Activated CD8-positive, alpha-beta memory T cell treated with anti-CD3 and anti-CD28 coated beads, Interleukin-2, amount 50 U/mL, for 4 hours (primary cell): ENCODE data around the gene CD38.
"Not testable (repeated sequence)": the region's sequence is repeated elsewhere in the genome, so short reads cannot be mapped to it uniquely, and the experiment has no call there.

ENCODE experiments used
- DNase-seq: peaks from one replicate; pipeline ENCODE4 v3.0.0-alpha.2; 2020

The CD38 gene

GRCh38 chr4:15778289-15779241 is at the start of gene CD38:
Gene CD38 (plus strand): TSS chr4:15778328. CDS start chr4:15778415, 87 bp downstream.
- peak; percentile 35 for DNase-seq

- peak; percentile 20 for DNase-seq
Observed at GRCh38 chr4:15729910-15730533, 48.1 kb upstream of the CD38 start.

- not testable (repeated sequence) for DNase-seq
Observed at GRCh38 chr4:15733061-15733460, 45.1 kb upstream of the CD38 start.

GRCh38 chr4:15735536-15735935 is 42.6 kb upstream of the CD38 start:
- DNase-seq = no peak

- no peak for DNase-seq
Observed at GRCh38 chr4:15736514-15737050, 41.5 kb upstream of the CD38 start.

- DNase-seq = no peak
Observed at GRCh38 chr4:15737255-15737654, 40.9 kb upstream of the CD38 start.

GRCh38 chr4:15738877-15739276 is 39.3 kb upstream of the CD38 start:
- no peak for DNase-seq

- no peak for DNase-seq
Observed at GRCh38 chr4:15740764-15741404, 37.2 kb upstream of the CD38 start.

- DNase-seq = no peak
Observed at GRCh38 chr4:15742083-15742582, 36.0 kb upstream of the CD38 start.

- DNase-seq = no peak
Observed at GRCh38 chr4:15742637-15743036, 35.5 kb upstream of the CD38 start.

- DNase-seq = no peak
Observed at GRCh38 chr4:15744016-15744545, 34.0 kb upstream of the CD38 start.

- no peak for DNase-seq
Observed at GRCh38 chr4:15746110-15746509, 32.0 kb upstream of the CD38 start.

- no peak for DNase-seq
Observed at GRCh38 chr4:15749001-15749400, 29.1 kb upstream of the CD38 start.

GRCh38 chr4:15751153-15751552 is 27.0 kb upstream of the CD38 start:
- DNase-seq = no peak

GRCh38 chr4:15753081-15753480 is 25.0 kb upstream of the CD38 start:
- DNase-seq = no peak

- DNase-seq = no peak
Observed at GRCh38 chr4:15753786-15754185, 24.3 kb upstream of the CD38 start.

GRCh38 chr4:15754323-15754722 is 23.8 kb upstream of the CD38 start:
- DNase-seq = peak; percentile 36

GRCh38 chr4:15755321-15756155 is 22.6 kb upstream of the CD38 start:
- DNase-seq = peak; percentile 29

GRCh38 chr4:15756361-15756861 is 21.7 kb upstream of the CD38 start:
- peak; percentile 75 for DNase-seq

- no peak for DNase-seq
Observed at GRCh38 chr4:15757054-15757453, 21.1 kb upstream of the CD38 start.

- DNase-seq = no peak
Observed at GRCh38 chr4:15758294-15758693, 19.8 kb upstream of the CD38 start.

- DNase-seq = not testable (repeated sequence)
Observed at GRCh38 chr4:15762460-15762859, 15.7 kb upstream of the CD38 start.
